Testis (tissue), 3 donors: ENCODE measurements around the gene CAMP. TPM values are rescaled to one million over a fixed set of nuclear protein-coding genes. Genes with fewer than 3 reads are reported as not detected.

ENCODE experiments used
- DNase-seq: peaks from one replicate; pipeline ENCODE4 v3.0.0-alpha.2; 2019
- H3K27ac ChIP-seq, 2 donors: fragments of 200-600 bp; sonication (generic); one replicate each; pipeline ENCODE4 v1.5.1; 2019
- H3K27me3 ChIP-seq: fragments of 200-600 bp; sonication (generic); one replicate; pipeline ENCODE4 v1.5.1; 2019
- H3K36me3 ChIP-seq: fragments of 200-600 bp; sonication (generic); one replicate; pipeline ENCODE4 v1.5.1; 2017; ENCODE audit warnings: low read depth; ENCODE audit errors: missing control alignments
- H3K4me1 ChIP-seq: fragments of 200-600 bp; sonication (generic); one replicate; pipeline ENCODE4 v1.5.1; 2019
- H3K4me3 ChIP-seq, 2 donors: fragments of 200-600 bp; sonication (generic); one replicate each; pipeline ENCODE4 v1.5.1; 2017 to 2019
- H3K9me3 ChIP-seq: fragments of 200-600 bp; sonication (generic); one replicate; pipeline ENCODE4 v1.5.1; 2017
- POLR2A ChIP-seq: fragments of 450-650 bp; IDR thresholded peaks from one replicate; pipeline ENCODE4 v1.6.1; 2017; ENCODE audit warnings: antibody characterized with exemption, mild to moderate bottlenecking, moderate library complexity
- WGBS, 2 donors: methylation state at CpG; one replicate each; pipeline ENCODE4 v1.1.5; 2018; 5-methylcytosine and 5-hydroxymethylcytosine counted together
- intact Hi-C: fragments of 100-400 bp; cut with DNase I; formaldehyde crosslinking; loops from one replicate; pipeline ENCODE4 v1.15.1; 2023; ENCODE audit warnings: low total_unique reads
- polyA plus RNA-seq: library from polyadenylated mRNA; stranded (reverse); fragments of 350-450 nt; fragmentation: Illumina TruSeq; extraction: RNeasy Lipid Tissue Mini Kit (QIAGEN cat#74804); gene quantifications from one replicate; pipeline ENCODE4 v1.2.3, GENCODE V29; 2014; ENCODE audit warnings: low read depth, low replicate concordance; ENCODE audit not compliant: insufficient read depth
- total RNA-seq, 2 donors: library from RNA; depleted of rRNA; stranded (reverse); fragments of >200 nt; gene quantifications; one replicate each; pipeline ENCODE4 v1.2.3, GENCODE V29; 2016
- TF ChIP-seq, protein P1 (sequence below), 3 experiments: fragments of 450-650 bp in 2 of 3; fragments of 200-600 bp in 1 of 3; sonication (generic) in 1 of 3; IDR thresholded peaks; one replicate each; pipeline ENCODE4 v1.5.1; 2016 to 2019; ENCODE audit warnings: antibody characterized with exemption in 3 of 3, mild to moderate bottlenecking in 2 of 3, moderate library complexity in 1 of 3

The CAMP gene
- total and polyA plus RNA-seq, 3 donors from 2014 or later = 1.4 to 2.8 (median 1.7) TPM

DNA sequence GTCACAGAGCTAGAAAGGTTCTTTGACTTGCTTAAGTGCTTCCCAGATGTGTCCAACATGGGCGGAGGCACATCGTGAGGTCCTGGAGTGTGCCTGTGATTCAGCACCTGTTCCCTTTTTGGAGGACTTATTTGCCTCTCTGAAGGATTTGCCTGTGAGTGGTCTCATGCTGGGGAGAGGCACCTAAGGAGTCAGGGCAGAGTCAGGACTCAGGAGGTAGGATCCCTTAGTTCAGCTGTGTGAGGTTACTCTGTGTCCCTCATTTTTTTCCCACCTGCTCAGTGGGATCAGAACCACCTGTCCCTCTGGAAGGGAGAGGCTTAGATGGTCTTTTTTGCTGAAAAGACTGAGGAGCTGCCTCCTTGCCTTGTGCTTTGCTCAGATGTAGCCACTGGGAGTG is 20.6 kb downstream of the CAMP start:
- intact Hi-C loops = no loop called here
- no peak for DNase-seq
- H3K27ac ChIP-seq = no peak overlapping the region

DNA sequence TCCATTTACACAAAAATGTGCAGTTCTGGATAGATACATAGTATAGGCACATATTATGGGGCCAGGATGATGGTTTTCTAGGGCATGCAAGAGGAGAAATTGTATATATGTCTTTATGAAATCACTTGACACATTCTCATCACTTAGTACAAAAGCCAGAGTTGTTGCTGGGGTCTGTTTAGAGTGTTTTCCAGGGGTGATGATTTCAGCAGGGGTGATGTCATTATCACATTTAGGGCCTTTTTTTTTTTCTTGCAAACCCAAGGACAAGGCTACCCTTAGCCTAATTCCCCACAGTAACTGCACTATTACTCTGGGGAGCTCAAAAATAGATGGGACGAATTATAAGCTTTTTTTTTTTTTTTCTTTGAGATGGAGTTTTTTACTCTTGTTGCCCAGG is 21.2 kb downstream of the CAMP start:
- intact Hi-C loops = no loop called here
- H3K27ac ChIP-seq = no peak overlapping the region
- H3K4me3 ChIP-seq = no peak overlapping the region
- DNase-seq = no peak
- no peak for TF ChIP-seq POLR2A
- TF ChIP-seq, protein P1, sequence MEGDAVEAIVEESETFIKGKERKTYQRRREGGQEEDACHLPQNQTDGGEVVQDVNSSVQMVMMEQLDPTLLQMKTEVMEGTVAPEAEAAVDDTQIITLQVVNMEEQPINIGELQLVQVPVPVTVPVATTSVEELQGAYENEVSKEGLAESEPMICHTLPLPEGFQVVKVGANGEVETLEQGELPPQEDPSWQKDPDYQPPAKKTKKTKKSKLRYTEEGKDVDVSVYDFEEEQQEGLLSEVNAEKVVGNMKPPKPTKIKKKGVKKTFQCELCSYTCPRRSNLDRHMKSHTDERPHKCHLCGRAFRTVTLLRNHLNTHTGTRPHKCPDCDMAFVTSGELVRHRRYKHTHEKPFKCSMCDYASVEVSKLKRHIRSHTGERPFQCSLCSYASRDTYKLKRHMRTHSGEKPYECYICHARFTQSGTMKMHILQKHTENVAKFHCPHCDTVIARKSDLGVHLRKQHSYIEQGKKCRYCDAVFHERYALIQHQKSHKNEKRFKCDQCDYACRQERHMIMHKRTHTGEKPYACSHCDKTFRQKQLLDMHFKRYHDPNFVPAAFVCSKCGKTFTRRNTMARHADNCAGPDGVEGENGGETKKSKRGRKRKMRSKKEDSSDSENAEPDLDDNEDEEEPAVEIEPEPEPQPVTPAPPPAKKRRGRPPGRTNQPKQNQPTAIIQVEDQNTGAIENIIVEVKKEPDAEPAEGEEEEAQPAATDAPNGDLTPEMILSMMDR (IDR thresholded peaks at IDR 0.05) = no peak
- no peaks in the 10 kb centered on the region for H3K27me3 ChIP-seq
- peaks cover 18% of the 10 kb centered on the region for H3K4me1 ChIP-seq
- 83 to 86% methylated on average over 1 of the region's 1 CpG for WGBS, 2 donors
- no peaks in the 10 kb centered on the region for H3K36me3 ChIP-seq
- no peaks in the 10 kb centered on the region for H3K9me3 ChIP-seq

More for the DNA sequence above, 20.6 kb downstream of the CAMP start:
- WGBS, 2 donors = 86 to 93% methylated on average over 2 of the region's 2 CpGs
- Histone ChIP-seq H3K36me3 (no peaks in the 10 kb centered on the region), H3K9me3 (no peaks in the 10 kb centered on the region), H3K4me3 (no peak overlapping the region), H3K27me3 (no peaks in the 10 kb centered on the region), H3K4me1 (peaks cover 18% of the 10 kb centered on the region)
- TF ChIP-seq, protein P1 (IDR thresholded peaks at IDR 0.05) = no peak
- TF ChIP-seq POLR2A = no peak

DNA sequence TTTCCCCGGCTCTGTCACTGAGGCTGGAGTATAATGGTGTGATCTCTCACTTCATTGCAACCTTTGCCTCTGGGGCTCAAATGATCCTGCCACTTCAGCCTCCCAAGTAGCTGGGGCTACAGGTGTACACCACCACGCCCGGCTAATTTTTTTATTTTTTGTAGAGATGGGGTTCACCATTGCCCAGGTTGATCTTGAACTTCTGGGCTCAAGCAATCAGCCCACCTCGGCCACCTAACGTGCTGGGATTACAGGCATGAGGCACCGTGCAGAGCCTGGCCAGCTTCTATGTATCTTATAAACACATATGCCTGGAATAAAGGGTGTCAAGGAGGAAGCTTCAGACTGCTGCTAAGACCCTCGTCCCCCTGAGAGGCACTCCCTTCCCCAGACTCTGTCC is 21.8 kb downstream of the CAMP start:
- H3K36me3 ChIP-seq = no peaks in the 10 kb centered on the region
- H3K27ac ChIP-seq = no peak overlapping the region
- peaks cover 16% of the 10 kb centered on the region for H3K4me1 ChIP-seq
- H3K27me3 ChIP-seq = no peaks in the 10 kb centered on the region
- no peak for DNase-seq
- 96 to 97% methylated on average over 7 of the region's 7 CpGs for WGBS, 2 donors
- TF ChIP-seq, protein P1 (IDR thresholded peaks at IDR 0.05) = no peak
- no peak for TF ChIP-seq POLR2A
- no peak overlapping the region for H3K4me3 ChIP-seq
- H3K9me3 ChIP-seq = no peaks in the 10 kb centered on the region
- intact Hi-C loops = no loop called here

DNA sequence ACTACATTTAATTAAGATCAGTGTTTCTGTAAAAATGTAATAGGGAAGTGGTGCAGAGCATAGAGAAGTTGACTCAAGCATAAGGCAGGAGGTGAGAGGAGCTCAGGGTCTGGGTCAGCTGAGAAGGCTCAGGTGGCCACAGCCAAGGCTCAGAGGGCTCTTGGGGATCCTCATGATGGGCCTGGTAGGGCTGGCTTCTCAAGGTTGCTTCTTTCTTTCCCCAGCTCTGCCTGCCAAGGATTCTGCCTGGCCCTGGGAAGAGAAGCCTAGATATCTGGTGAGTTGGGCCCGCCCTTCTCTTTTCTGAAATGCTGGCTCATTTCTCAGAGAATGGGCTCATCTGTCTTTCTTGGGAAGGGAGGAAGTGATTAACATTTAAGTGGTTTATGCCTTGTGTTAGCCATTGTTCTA is 24.1 kb downstream of the CAMP start:
- WGBS, 2 donors = 75 to 79% methylated on average over 1 of the region's 1 CpG
- DNase-seq = peak; percentile 71
- H3K4me3 ChIP-seq = no peak overlapping the region
- no peak for TF ChIP-seq POLR2A
- H3K4me1 ChIP-seq = peaks cover 3% of the 10 kb centered on the region
- H3K36me3 ChIP-seq = no peaks in the 10 kb centered on the region
- H3K9me3 ChIP-seq = no peaks in the 10 kb centered on the region
- peak overlapping the region in 1 of 2 donors; percentile 47 for H3K27ac ChIP-seq
- H3K27me3 ChIP-seq = no peaks in the 10 kb centered on the region
- intact Hi-C loops = no loop called here

DNA sequence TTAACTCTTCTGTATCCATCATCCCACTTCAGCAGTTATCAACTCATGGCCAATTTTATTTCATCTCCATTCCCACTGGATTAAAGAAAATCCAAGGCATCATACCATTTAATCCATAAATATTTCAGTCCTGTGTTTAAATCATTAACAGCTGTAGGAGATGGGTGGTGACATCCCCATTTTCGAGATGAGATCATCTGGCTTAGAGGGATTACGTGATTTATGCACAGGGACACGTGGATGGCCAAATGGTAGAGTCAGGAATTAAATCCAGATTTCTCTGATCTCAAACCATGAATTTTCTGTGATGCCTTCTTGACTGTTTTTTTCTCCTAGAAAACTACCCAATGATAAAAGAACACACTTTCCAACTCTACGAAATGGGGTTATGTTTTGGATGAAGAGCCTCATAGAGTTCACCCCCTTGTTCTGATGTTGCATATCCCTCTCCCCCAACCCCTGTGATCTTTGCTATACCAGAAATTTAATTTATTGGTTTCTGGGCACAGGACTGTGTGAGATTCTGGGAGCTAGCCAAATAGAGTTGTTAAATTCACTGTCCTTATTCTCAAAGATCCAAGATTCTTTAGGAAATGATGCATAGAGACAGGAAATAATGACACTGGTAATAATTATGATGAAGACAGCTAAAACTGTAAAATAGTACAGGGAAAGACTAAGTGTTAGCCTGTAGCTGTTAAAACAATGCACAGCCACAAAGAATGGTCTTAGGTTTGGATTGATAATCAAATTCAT is 25.0 kb downstream of the CAMP start:
- Histone ChIP-seq H3K9me3 (no peaks in the 10 kb centered on the region), H3K4me3 (no peak overlapping the region), H3K27ac (no peak overlapping the region), H3K4me1 (peaks cover 3% of the 10 kb centered on the region), H3K27me3 (no peaks in the 10 kb centered on the region), H3K36me3 (no peaks in the 10 kb centered on the region)
- intact Hi-C loops = no loop called here
- TF ChIP-seq POLR2A = no peak
- DNase-seq = no peak
- 87 to 90% methylated on average over 4 of the region's 4 CpGs for WGBS, 2 donors

DNA sequence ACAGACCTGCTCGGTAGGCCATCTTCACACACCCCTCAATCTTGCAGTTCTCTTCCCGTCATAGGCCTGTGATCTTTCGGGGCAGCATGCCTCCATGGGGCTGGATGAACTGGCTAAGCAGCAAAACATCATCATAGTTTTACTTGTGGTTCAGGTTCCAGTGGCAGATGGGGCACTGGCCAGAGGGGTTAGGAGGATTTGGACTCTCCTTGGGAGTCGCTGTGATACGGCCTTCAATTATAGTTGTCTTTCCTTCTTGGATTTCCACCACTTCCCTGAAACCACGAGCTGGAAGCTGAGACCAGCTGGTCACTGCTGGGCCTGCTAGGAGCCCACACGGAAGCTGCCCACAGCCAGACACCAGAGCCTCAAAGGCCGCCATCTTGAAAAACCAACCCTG is 33.3 kb downstream of the CAMP start:
- no peak for DNase-seq
- H3K4me1 ChIP-seq = no peaks in the 10 kb centered on the region
- H3K27me3 ChIP-seq = no peaks in the 10 kb centered on the region
- WGBS, 2 donors = 95% methylated on average over 8 of the region's 8 CpGs
- intact Hi-C loops = no loop called here
- no peaks in the 10 kb centered on the region for H3K9me3 ChIP-seq
- no peak overlapping the region for H3K4me3 ChIP-seq
- no peak overlapping the region for H3K27ac ChIP-seq
- no peak for TF ChIP-seq POLR2A
- TF ChIP-seq, protein P1 (IDR thresholded peaks at IDR 0.05) = no peak
- H3K36me3 ChIP-seq = no peaks in the 10 kb centered on the region
